Measurements from ENCODE around the gene TLCD1. TPM values are rescaled to one million over a fixed set of nuclear protein-coding genes. Genes with fewer than 3 reads are reported as not detected.

The TLCD1 gene
- polyA plus RNA-seq, 1 of the 3 experiments (the other 2 are of a cell fraction), result 18.3 TPM

GRCh38 chr17:28747051-28747691, 21.1 kb upstream of the TLCD1 start:
- DNase-seq, result no peak
- Histone ChIP-seq H3K9me3 (no peaks in the 10 kb centered on the region), H4K20me1 (ENCODE audit: insufficient read depth) (peaks cover 70% of the 10 kb centered on the region), H3K4me2 (peak overlapping the region; percentile 99; the same call in 1 of the 2 replicates), H3K36me3 (replicated peaks in 1 of 2; ENCODE audit: control insufficient read depth in 1 of 2, insufficient read depth in 2 of 2, low read length in 1 of 2) (peaks cover 29 to 38% of the 10 kb centered on the region in 2 experiments), H3K9me2 (no peaks in the 10 kb centered on the region), H3K4me1 (ENCODE audit: control insufficient read depth in 1 of 2, insufficient read depth in 2 of 2, low read depth in 1 of 2, low read length in 1 of 2) (peaks cover 28 to 36% of the 10 kb centered on the region in 2 experiments; a peak in 3 of 4 replicates), H3F3A (replicated peaks; ENCODE audit: insufficient read depth) (peaks cover 36% of the 10 kb centered on the region), H3K27me3 (ENCODE audit: insufficient read depth) (no peaks in the 10 kb centered on the region), H3K27ac (ENCODE audit: low read depth in 2 of 2, low read length in 1 of 2) (peak overlapping the region; percentile 22 to 98; a peak in 3 of 4 replicates), H3K4me3 (ENCODE audit: low read depth in 2 of 2, low read length in 1 of 2) (no peak overlapping the region), H3K79me2 (ENCODE audit: insufficient read depth) (peaks cover 60% of the 10 kb centered on the region), H3K9ac (no peak overlapping the region), H2AFZ (ENCODE audit: low read depth) (no peak overlapping the region)
- TF ChIP-seq, protein P1, sequence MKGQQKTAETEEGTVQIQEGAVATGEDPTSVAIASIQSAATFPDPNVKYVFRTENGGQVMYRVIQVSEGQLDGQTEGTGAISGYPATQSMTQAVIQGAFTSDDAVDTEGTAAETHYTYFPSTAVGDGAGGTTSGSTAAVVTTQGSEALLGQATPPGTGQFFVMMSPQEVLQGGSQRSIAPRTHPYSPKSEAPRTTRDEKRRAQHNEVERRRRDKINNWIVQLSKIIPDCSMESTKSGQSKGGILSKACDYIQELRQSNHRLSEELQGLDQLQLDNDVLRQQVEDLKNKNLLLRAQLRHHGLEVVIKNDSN (IDR thresholded peaks at IDR 0.05; ENCODE audit: borderline replicate concordance, low read depth), result no peak
- no peak for TF ChIP-seq MAX (IDR thresholded peaks at IDR 0.05; ENCODE audit: low read depth)
- no peak for TF ChIP-seq TCF12 (IDR thresholded peaks at IDR 0.05)
- no peak for TF ChIP-seq NRF1 (IDR thresholded peaks at IDR 0.05; ENCODE audit: low read depth, low read length)
- TF ChIP-seq, protein P2, sequence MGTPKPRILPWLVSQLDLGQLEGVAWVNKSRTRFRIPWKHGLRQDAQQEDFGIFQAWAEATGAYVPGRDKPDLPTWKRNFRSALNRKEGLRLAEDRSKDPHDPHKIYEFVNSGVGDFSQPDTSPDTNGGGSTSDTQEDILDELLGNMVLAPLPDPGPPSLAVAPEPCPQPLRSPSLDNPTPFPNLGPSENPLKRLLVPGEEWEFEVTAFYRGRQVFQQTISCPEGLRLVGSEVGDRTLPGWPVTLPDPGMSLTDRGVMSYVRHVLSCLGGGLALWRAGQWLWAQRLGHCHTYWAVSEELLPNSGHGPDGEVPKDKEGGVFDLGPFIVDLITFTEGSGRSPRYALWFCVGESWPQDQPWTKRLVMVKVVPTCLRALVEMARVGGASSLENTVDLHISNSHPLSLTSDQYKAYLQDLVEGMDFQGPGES (IDR thresholded peaks at IDR 0.05; ENCODE audit: low read depth, low read length), result no peak
- TF ChIP-seq RXRA (IDR thresholded peaks at IDR 0.05; ENCODE audit: borderline replicate concordance, low read depth), result no peak
- no peak for TF ChIP-seq FOXM1 (IDR thresholded peaks at IDR 0.05; ENCODE audit: low read depth)
- TF ChIP-seq, protein P3, sequence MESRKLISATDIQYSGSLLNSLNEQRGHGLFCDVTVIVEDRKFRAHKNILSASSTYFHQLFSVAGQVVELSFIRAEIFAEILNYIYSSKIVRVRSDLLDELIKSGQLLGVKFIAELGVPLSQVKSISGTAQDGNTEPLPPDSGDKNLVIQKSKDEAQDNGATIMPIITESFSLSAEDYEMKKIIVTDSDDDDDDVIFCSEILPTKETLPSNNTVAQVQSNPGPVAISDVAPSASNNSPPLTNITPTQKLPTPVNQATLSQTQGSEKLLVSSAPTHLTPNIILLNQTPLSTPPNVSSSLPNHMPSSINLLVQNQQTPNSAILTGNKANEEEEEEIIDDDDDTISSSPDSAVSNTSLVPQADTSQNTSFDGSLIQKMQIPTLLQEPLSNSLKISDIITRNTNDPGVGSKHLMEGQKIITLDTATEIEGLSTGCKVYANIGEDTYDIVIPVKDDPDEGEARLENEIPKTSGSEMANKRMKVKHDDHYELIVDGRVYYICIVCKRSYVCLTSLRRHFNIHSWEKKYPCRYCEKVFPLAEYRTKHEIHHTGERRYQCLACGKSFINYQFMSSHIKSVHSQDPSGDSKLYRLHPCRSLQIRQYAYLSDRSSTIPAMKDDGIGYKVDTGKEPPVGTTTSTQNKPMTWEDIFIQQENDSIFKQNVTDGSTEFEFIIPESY (IDR thresholded peaks at IDR 0.05; ENCODE audit: borderline replicate concordance, low read depth), result no peak
- TF ChIP-seq CTCF (IDR thresholded peaks at IDR 0.05), result no peak
- TF ChIP-seq TAF1 (IDR thresholded peaks at IDR 0.05; ENCODE audit: borderline replicate concordance, low read depth, low read length), result no peak
- TF ChIP-seq FOSL2 (IDR thresholded peaks at IDR 0.05; ENCODE audit: borderline replicate concordance, low read depth), result no peak
- no peak for TF ChIP-seq RCOR1 (IDR thresholded peaks at IDR 0.05; ENCODE audit: low read length)
- no peak for TF ChIP-seq USF2 (IDR thresholded peaks at IDR 0.05; ENCODE audit: borderline replicate concordance, low read depth, low read length)
- TF ChIP-seq EZH2phosphoT487 (IDR thresholded peaks at IDR 0.05; ENCODE audit: borderline replicate concordance, low read depth), result no peak
- no peak for TF ChIP-seq RAD21 (IDR thresholded peaks at IDR 0.05; ENCODE audit: low read length)
- no peak for TF ChIP-seq SMC3 (IDR thresholded peaks at IDR 0.05; ENCODE audit: low read depth, low read length)
- TF ChIP-seq REST (IDR thresholded peaks at IDR 0.05; ENCODE audit: low read depth, low read length), result no peak
- no peak for TF ChIP-seq MEF2A (IDR thresholded peaks at IDR 0.05; ENCODE audit: borderline replicate concordance, low read depth)
- no peak for TF ChIP-seq FOXJ3 (CRISPR knock-in tag; IDR thresholded peaks at IDR 0.05)
- POLR2A ChIA-PET, result interaction anchor here (6.5 to 6.6 kb wide), 2 partner anchors 19 to 27 kb away, joined by 45 to 90 read pairs; partner anchors contain the start of genes NEK8, RPL23A and TLCD1
- 76% methylated on average over 4 of the region's 7 CpGs for WGBS (ENCODE audit: low lambda C conversion rate)
- CTCF ChIA-PET, result interaction anchor here (1.0 to 20.4 kb wide), 5 partner anchors 15 to 206 kb away, joined by 4 to 612 read pairs (median 6); partner anchors contain the start of genes DHRS13, NEK8, RPL23A and TLCD1

All from SK-N-SH (cell line).